Mucosa of descending colon (tissue), 3 donors: ENCODE measurements around the gene IPO4. TPM values are rescaled to one million over a fixed set of nuclear protein-coding genes. Genes with fewer than 3 reads are reported as not detected.

Experiments used
- ATAC-seq: fragments of 200-7000 bp; cut with Tn5 transposase; one replicate; pipeline ENCODE4 v1.9.1; 2020; ENCODE audit warnings: mild to moderate bottlenecking, moderate library complexity
- DNase-seq, 3 donors: peaks; one replicate each; pipeline ENCODE4 v3.0.0-alpha.2; 2020
- H3K36me3 ChIP-seq: fragments of 200-600 bp; one replicate; pipeline ENCODE4 v1.8.0; 2021; ENCODE audit warnings: low read depth, mild to moderate bottlenecking
- H3K4me1 ChIP-seq: fragments of 200-600 bp; one replicate; pipeline ENCODE4 v1.8.0; 2021; ENCODE audit warnings: low read depth, mild to moderate bottlenecking
- H3K4me3 ChIP-seq: fragments of 200-600 bp; one replicate; pipeline ENCODE4 v1.8.0; 2021; ENCODE audit warnings: mild to moderate bottlenecking
- H3K9me3 ChIP-seq: fragments of 200-600 bp; one replicate; pipeline ENCODE4 v1.8.0; 2021; ENCODE audit warnings: mild to moderate bottlenecking
- intact Hi-C, 2 donors: fragments of 100-400 bp; cut with DNase I in 1 of 2; cut with micrococcal nuclease in 1 of 2; formaldehyde crosslinking; loops; one replicate each; pipeline versions ENCODE4 v1.11.0 to v1.11.1; 2022; cut with DNase I, micrococcal nuclease
- total RNA-seq, 3 donors: library from RNA; stranded (reverse); fragmentation: NEBNext Ultra II Directional in 2 of 3; extraction: Animal tissue kit (Norgen Biotek cat#: 25700) in 2 of 3; gene quantifications; one replicate each; pipeline versions ENCODE4 v1.2.1 to v1.2.4, GENCODE V29; 2021 to 2023
- TF ChIP-seq, protein P1 (sequence below): fragments of 200-600 bp; IDR thresholded peaks from one replicate; pipeline ENCODE4 v1.8.0; 2022; ENCODE audit warnings: antibody characterized with exemption, mild to moderate bottlenecking
- donor health status: DM: no; HTN: no; CAD: no; lungs with moderate emphysema.
- donor health status: DM: no; HTN: no; CAD: no.
- donor health status: DM: no; HTN: yes; CAD: no.

The IPO4 gene
- total RNA-seq, 3 donors from 2014 or later, result 23.2 to 29.3 (median 26.8) TPM

DNA sequence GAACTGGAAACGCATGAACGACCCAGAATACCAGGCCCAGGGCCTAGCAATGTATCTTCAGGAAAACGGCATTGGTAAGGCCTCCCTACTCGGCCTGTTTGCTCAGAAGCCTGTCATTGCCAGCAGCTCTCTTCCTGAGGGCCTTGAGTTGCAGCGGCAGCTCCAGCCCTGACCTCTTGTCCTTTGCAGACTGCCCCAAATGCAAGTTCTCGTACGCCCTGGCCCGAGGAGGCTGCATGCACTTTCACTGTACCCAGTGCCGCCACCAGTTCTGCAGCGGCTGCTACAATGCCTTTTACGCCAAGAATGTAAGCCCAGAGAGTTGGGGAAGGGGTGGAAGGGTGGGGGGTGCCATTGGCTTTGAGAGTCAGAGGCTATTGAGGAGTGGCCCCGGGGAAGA lies 31.3 kb downstream of the IPO4 start:
- TF ChIP-seq, protein P1, sequence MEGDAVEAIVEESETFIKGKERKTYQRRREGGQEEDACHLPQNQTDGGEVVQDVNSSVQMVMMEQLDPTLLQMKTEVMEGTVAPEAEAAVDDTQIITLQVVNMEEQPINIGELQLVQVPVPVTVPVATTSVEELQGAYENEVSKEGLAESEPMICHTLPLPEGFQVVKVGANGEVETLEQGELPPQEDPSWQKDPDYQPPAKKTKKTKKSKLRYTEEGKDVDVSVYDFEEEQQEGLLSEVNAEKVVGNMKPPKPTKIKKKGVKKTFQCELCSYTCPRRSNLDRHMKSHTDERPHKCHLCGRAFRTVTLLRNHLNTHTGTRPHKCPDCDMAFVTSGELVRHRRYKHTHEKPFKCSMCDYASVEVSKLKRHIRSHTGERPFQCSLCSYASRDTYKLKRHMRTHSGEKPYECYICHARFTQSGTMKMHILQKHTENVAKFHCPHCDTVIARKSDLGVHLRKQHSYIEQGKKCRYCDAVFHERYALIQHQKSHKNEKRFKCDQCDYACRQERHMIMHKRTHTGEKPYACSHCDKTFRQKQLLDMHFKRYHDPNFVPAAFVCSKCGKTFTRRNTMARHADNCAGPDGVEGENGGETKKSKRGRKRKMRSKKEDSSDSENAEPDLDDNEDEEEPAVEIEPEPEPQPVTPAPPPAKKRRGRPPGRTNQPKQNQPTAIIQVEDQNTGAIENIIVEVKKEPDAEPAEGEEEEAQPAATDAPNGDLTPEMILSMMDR, result no peak
- ATAC-seq (no peak), DNase-seq (no peak)
- intact Hi-C loops, result no loop called here
- H3K36me3 ChIP-seq, result peaks cover 3% of the 10 kb centered on the region
- no peaks in the 10 kb centered on the region for H3K9me3 ChIP-seq
- H3K4me3 ChIP-seq, result no peak overlapping the region
- peaks cover 15% of the 10 kb centered on the region for H3K4me1 ChIP-seq

DNA sequence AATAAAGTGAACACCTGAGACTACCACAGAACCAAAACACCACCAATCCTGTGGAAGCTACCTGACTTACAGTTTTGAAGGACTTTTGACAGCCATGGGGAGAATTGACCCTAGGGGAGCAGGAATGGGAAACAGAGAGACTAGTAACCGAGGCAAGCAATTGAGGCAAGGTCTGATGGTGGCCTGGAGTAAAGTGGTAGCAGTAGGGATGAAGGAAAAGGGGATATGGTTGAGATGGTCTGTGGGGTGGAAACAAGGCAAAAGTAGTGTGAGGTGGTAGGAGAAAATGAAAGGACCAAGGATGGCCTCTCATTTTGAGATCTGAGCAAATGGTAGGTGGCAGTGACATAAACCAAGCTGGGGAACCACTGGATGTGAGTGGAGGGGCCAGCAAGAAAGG lies 31.8 kb downstream of the IPO4 start:
- no peaks in the 10 kb centered on the region for H3K9me3 ChIP-seq
- no peak overlapping the region for H3K4me3 ChIP-seq
- TF ChIP-seq, protein P1, result no peak
- ATAC-seq, result no peak
- intact Hi-C loops, result no loop called here
- DNase-seq, result no peak
- peaks cover 3% of the 10 kb centered on the region for H3K36me3 ChIP-seq
- peaks cover 10% of the 10 kb centered on the region for H3K4me1 ChIP-seq

DNA sequence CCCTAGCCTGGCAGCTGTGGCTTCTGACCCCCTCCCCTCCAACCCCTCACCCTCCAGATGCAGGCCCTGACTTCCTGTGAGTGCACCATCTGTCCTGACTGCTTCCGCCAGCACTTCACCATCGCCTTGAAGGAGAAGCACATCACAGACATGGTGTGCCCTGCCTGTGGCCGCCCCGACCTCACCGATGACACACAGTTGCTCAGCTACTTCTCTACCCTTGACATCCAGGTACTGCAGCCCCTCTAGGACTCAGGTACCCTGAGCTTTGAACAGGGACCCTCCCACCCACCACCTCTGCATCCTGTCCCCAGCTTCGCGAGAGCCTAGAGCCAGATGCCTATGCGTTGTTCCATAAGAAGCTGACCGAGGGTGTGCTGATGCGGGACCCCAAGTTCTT lies 33.5 kb downstream of the IPO4 start:
- DNase-seq (no peak), ATAC-seq (no peak)
- H3K4me1 ChIP-seq, result no peaks in the 10 kb centered on the region
- intact Hi-C loops, result no loop called here
- H3K9me3 ChIP-seq, result no peaks in the 10 kb centered on the region
- peaks cover 3% of the 10 kb centered on the region for H3K36me3 ChIP-seq
- TF ChIP-seq, protein P1, result no peak
- no peak overlapping the region for H3K4me3 ChIP-seq

DNA sequence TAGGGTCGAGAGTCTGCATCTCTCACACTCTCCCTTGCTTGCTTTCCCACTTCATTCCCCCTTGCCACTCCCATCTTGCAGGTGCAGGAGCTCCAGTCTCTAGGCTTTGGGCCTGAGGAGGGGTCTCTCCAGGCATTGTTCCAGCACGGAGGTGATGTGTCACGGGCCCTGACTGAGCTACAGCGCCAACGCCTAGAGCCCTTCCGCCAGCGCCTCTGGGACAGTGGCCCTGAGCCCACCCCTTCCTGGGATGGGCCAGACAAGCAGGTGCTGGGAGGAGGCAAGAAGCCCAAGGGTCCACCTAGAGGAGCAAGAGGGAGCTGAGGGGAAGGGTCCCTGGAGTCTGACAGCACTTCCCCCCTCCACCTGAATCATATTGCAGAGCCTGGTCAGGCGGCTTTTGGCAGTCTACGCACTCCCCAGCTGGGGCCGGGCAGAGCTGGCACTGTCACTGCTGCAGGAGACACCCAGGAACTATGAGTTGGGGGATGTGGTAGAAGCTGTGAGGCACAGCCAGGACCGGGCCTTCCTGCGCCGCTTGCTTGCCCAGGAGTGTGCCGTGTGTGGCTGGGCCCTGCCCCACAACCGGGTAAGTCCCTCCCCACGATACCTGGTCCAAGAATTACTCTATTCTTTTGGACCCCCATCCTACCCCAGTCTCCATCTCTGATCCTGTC lies 37.1 kb downstream of the IPO4 start:
- Histone ChIP-seq H3K4me1 (peaks cover 10% of the 10 kb centered on the region), H3K36me3 (peaks cover 3% of the 10 kb centered on the region), H3K9me3 (no peaks in the 10 kb centered on the region), H3K4me3 (no peak overlapping the region)
- TF ChIP-seq, protein P1, result no peak
- ATAC-seq, result no peak
- DNase-seq, result no peak
- intact Hi-C loops, result no loop called here

DNA sequence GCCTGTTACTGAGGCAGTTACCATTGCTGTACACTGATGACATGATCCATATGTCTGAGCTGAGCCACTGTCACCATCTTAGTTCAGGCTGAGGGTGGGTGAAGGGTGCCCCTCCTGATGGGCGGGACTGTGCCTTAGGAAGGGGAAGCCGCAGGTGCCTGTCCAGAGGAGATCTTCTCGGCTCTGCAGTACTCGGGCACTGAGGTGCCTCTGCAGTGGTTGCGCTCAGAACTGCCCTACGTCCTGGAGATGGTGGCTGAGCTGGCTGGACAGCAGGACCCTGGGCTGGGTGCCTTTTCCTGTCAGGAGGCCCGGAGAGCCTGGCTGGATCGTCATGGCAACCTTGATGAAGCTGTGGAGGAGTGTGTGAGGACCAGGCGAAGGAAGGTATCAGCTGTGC lies 37.6 kb downstream of the IPO4 start:
- intact Hi-C loops, result no loop called here
- no peak overlapping the region for H3K4me3 ChIP-seq
- DNase-seq (no peak), ATAC-seq (no peak)
- peaks cover 3% of the 10 kb centered on the region for H3K36me3 ChIP-seq
- H3K4me1 ChIP-seq, result peaks cover 12% of the 10 kb centered on the region
- TF ChIP-seq, protein P1, result no peak
- H3K9me3 ChIP-seq, result no peaks in the 10 kb centered on the region

DNA sequence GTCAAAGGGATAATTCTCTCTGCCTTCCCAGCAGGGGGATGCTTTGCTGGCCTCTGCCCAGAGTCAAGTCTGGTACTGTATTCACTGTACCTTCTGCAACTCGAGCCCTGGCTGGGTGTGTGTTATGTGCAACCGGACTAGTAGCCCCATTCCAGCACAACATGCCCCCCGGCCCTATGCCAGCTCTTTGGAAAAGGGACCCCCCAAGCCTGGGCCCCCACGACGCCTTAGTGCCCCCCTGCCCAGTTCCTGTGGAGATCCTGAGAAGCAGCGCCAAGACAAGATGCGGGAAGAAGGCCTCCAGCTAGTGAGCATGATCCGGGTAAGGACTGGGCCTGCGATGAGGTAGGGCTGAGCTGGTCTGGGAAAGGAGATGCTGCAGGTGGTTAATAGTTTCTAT lies 38.0 kb downstream of the IPO4 start:
- intact Hi-C loops, result no loop called here
- no peak overlapping the region for H3K4me3 ChIP-seq
- TF ChIP-seq, protein P1, result no peak
- H3K9me3 ChIP-seq, result no peaks in the 10 kb centered on the region
- peaks cover 3% of the 10 kb centered on the region for H3K36me3 ChIP-seq
- DNase-seq, result no peak
- peaks cover 16% of the 10 kb centered on the region for H3K4me1 ChIP-seq
- no peak for ATAC-seq
